Measurements from ENCODE around the gene PPP1R16B.

DNA sequence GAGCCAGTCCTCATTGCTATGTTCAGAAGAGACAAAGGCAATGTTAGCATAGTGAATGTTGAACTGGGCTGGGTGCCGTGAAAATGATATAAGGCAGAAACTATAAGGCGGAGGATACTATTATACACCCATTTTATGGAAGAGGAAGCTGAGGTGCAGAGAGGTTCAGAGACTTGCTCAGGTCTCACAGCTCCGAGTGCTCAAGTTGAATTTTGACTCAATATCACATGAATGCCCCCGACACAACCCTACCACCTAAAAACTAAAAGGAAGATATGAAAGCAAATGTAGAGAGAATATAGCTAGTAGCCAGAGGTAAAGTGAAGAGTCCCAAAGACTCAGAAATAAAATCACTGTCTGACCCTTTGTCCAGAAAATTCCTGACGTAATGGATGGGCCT lies 56.7 kb downstream of the PPP1R16B start:
- TF ChIP-seq, protein P1, sequence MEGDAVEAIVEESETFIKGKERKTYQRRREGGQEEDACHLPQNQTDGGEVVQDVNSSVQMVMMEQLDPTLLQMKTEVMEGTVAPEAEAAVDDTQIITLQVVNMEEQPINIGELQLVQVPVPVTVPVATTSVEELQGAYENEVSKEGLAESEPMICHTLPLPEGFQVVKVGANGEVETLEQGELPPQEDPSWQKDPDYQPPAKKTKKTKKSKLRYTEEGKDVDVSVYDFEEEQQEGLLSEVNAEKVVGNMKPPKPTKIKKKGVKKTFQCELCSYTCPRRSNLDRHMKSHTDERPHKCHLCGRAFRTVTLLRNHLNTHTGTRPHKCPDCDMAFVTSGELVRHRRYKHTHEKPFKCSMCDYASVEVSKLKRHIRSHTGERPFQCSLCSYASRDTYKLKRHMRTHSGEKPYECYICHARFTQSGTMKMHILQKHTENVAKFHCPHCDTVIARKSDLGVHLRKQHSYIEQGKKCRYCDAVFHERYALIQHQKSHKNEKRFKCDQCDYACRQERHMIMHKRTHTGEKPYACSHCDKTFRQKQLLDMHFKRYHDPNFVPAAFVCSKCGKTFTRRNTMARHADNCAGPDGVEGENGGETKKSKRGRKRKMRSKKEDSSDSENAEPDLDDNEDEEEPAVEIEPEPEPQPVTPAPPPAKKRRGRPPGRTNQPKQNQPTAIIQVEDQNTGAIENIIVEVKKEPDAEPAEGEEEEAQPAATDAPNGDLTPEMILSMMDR (IDR thresholded peaks at IDR 0.05) = no peak
- TF ChIP-seq POLR2A (IDR thresholded peaks at IDR 0.05) = no peak
